Endothelial cell of hepatic sinusoid (primary cell): Measurements from ENCODE around the gene SEMA5B.

ENCODE experiments used
- in situ Hi-C: cut with HindIII; loops from 2 replicates; pipeline ENCODE4 v1.10.0; 2017; ENCODE audit warnings: low sequenced_read_pairs

Gene SEMA5B

GRCh38 chr3:122930063-122930997, 97.2 kb downstream of the SEMA5B start:
- in situ Hi-C loops = no loop called here

GRCh38 chr3:122929188-122930062, 98.1 kb downstream of the SEMA5B start:
- in situ Hi-C loops = no loop called here

- in situ Hi-C loops = no loop called here
Observed at GRCh38 chr3:122928396-122929187, 99.0 kb downstream of the SEMA5B start.

- in situ Hi-C loops = no loop called here
Observed at GRCh38 chr3:122927726-122928125, 99.8 kb downstream of the SEMA5B start.

GRCh38 chr3:122926811-122927210, 100.8 kb downstream of the SEMA5B start:
- in situ Hi-C loops = no loop called here

GRCh38 chr3:122926322-122926721, 101.2 kb downstream of the SEMA5B start:
- in situ Hi-C loops = no loop called here

- in situ Hi-C loops = no loop called here
Observed at GRCh38 chr3:122925756-122926155, 101.8 kb downstream of the SEMA5B start.

GRCh38 chr3:122924056-122924455, 103.5 kb downstream of the SEMA5B start:
- in situ Hi-C loops = no loop called here

GRCh38 chr3:122923611-122924010, 104.0 kb downstream of the SEMA5B start:
- in situ Hi-C loops = no loop called here

GRCh38 chr3:122921791-122922651, 105.5 kb downstream of the SEMA5B start:
- in situ Hi-C loops = no loop called here

- in situ Hi-C loops = no loop called here
Observed at GRCh38 chr3:122920986-122921385, 106.6 kb downstream of the SEMA5B start.

GRCh38 chr3:122919291-122919610, 108.3 kb downstream of the SEMA5B start:
- in situ Hi-C loops = no loop called here

- in situ Hi-C loops = no loop called here
Observed at GRCh38 chr3:122918576-122919290, 108.8 kb downstream of the SEMA5B start.

GRCh38 chr3:122917412-122917811, 110.2 kb downstream of the SEMA5B start:
- in situ Hi-C loops = no loop called here

GRCh38 chr3:122916580-122916979, 111.0 kb downstream of the SEMA5B start:
- in situ Hi-C loops = no loop called here

GRCh38 chr3:122916084-122916483, 111.5 kb downstream of the SEMA5B start:
- in situ Hi-C loops = no loop called here

GRCh38 chr3:122915300-122916055, 112.1 kb downstream of the SEMA5B start:
- in situ Hi-C loops = no loop called here

- in situ Hi-C loops = loop anchor here (5.0 kb wide), 1 partner anchor 91 kb away; no protein-coding TSS in a partner anchor
Observed at GRCh38 chr3:122913539-122914100, 113.9 kb downstream of the SEMA5B start.
